A673 (cell line): ENCODE measurements around the gene TFF1. TPM values are rescaled to one million over a fixed set of nuclear protein-coding genes. Genes with fewer than 3 reads are reported as not detected.

ENCODE experiments used
- BruUV-seq: library from RNA; stranded (reverse); fragments of 400-500 nt; replicated peaks from 2 replicates; lab custom pipeline; 2021; lab: Mats Ljungman, UMichigan
- CTCF ChIA-PET: fragments of 300-600 bp; sonication (Branson Sonifier 250); formaldehyde crosslinking; loops from one replicate; lab custom pipeline; 2022; ENCODE audit warnings: antibody characterized with exemption; lab: Charles Lee
- POLR2A ChIA-PET: fragments of 300-600 bp; sonication (Branson Sonifier 250); formaldehyde crosslinking; loops from one replicate; lab custom pipeline; 2022; ENCODE audit warnings: antibody characterized with exemption; ENCODE audit not compliant: low non-redundant PET; lab: Charles Lee
- DNase-seq: peaks from one replicate; pipeline ENCODE4 v3.0.0-alpha.2; 2015; ENCODE audit warnings: low spot score
- H3K27ac ChIP-seq: fragments of 200-600 bp; sonication (generic); 2 replicates; pipeline ENCODE4 v1.5.1; 2016; ENCODE audit warnings: mixed run types, low read depth, mild to moderate bottlenecking, mixed read lengths, antibody characterized with exemption, low read length; ENCODE audit not compliant: poor library complexity, severe bottlenecking
- H3K27me3 ChIP-seq: fragments of 200-600 bp; sonication (generic); replicated peaks from 2 replicates; pipeline ENCODE4 v1.6.1; 2017; ENCODE audit warnings: mixed run types, low read depth, mild to moderate bottlenecking, mixed read lengths, antibody characterized with exemption, low read length; ENCODE audit not compliant: insufficient read depth, poor library complexity
- H3K36me3 ChIP-seq: fragments of 200-600 bp; sonication (generic); 2 replicates; pipeline ENCODE4 v1.6.1; 2016; ENCODE audit warnings: mixed run types, mild to moderate bottlenecking, mixed read lengths, antibody characterized with exemption, low read length; ENCODE audit not compliant: insufficient read depth, poor library complexity, severe bottlenecking
- H3K4me1 ChIP-seq: fragments of 200-600 bp; sonication (generic); 2 replicates; pipeline ENCODE4 v1.6.1; 2017; ENCODE audit warnings: mixed run types, mild to moderate bottlenecking, mixed read lengths, antibody characterized with exemption, low read length; ENCODE audit not compliant: insufficient read depth, poor library complexity, severe bottlenecking
- H3K4me3 ChIP-seq: fragments of 200-600 bp; sonication (generic); 2 replicates; pipeline ENCODE4 v1.5.1; 2016; ENCODE audit warnings: low read depth, mixed run types, mild to moderate bottlenecking, mixed read lengths, low read length; ENCODE audit not compliant: poor library complexity, severe bottlenecking
- H3K9me3 ChIP-seq: fragments of 200-600 bp; sonication (generic); 2 replicates; pipeline ENCODE4 v1.6.1; 2016; ENCODE audit warnings: mixed run types, low read depth, mild to moderate bottlenecking, mixed read lengths, antibody characterized with exemption, low read length; ENCODE audit not compliant: poor library complexity, severe bottlenecking
- CTCF ChIP-seq: fragments of 300-800, 200-600 bp; sonication (generic); conservative IDR thresholded peaks from 2 replicates; pipeline ENCODE4 v1.5.1; 2017; ENCODE audit warnings: low read depth, mild to moderate bottlenecking, antibody characterized with exemption, low read length, moderate library complexity, mixed read lengths
- EZH2 ChIP-seq: fragments of 200-600 bp; sonication (generic); IDR thresholded peaks from 2 replicates; pipeline ENCODE4 v1.6.1; 2017; ENCODE audit warnings: borderline replicate concordance, low read depth, mild to moderate bottlenecking, mixed read lengths, antibody characterized with exemption, low read length; ENCODE audit not compliant: poor library complexity, severe bottlenecking
- intact Hi-C: fragments of 100-400 bp; cut with micrococcal nuclease; formaldehyde crosslinking; loops from one replicate; pipeline ENCODE4 v1.10.0; 2022; ENCODE audit not compliant: unreplicated experiment
- total RNA-seq: library from RNA; stranded (reverse); gene quantifications from 2 replicates; pipeline ENCODE4 v1.2.3, GENCODE V29; 2021

The TFF1 gene
- total RNA-seq, 1 experiment from 2014 or later, result not detected

- H3K9me3 ChIP-seq, result no peaks in the 10 kb centered on the region
- H3K4me1 ChIP-seq, result no peaks in the 10 kb centered on the region
- H3K4me3 ChIP-seq, result no peak overlapping the region
- no peaks in the 10 kb centered on the region for H3K36me3 ChIP-seq
- CTCF ChIA-PET, result no interaction called here
- peaks cover 19% of the 10 kb centered on the region for H3K27me3 ChIP-seq
- H3K27ac ChIP-seq, result no peak overlapping the region
- POLR2A ChIA-PET, result no interaction called here
- DNase-seq, result no peak
- intact Hi-C loops, result no loop called here
- BruUV-seq, result no TSS peak
- TF ChIP-seq EZH2 (no peak), CTCF (no peak)
Measured at GRCh38 chr21:42332557-42333317, 33.6 kb downstream of the TFF1 start.

- CTCF ChIA-PET, result no interaction called here
Measured at GRCh38 chr21:42331660-42332059, 34.7 kb downstream of the TFF1 start.

More at GRCh38 chr21:42331660-42332059, 34.7 kb downstream of the TFF1 start:
- peaks cover 18% of the 10 kb centered on the region for H3K27me3 ChIP-seq
- no peak for DNase-seq
- POLR2A ChIA-PET, result no interaction called here
- intact Hi-C loops, result no loop called here
- H3K27ac ChIP-seq, result no peak overlapping the region
- no peaks in the 10 kb centered on the region for H3K4me1 ChIP-seq
- H3K9me3 ChIP-seq, result no peaks in the 10 kb centered on the region
- BruUV-seq, result no TSS peak
- no peak overlapping the region for H3K4me3 ChIP-seq
- no peaks in the 10 kb centered on the region for H3K36me3 ChIP-seq
- TF ChIP-seq CTCF (no peak), EZH2 (no peak)
